NCI-H82 treated with DMSO at 0.1 percent for 48 hours (cell line): Measurements from ENCODE around the gene ADD2.
"Not testable (repeated sequence)": the region's sequence is repeated elsewhere in the genome, so short reads cannot be mapped to it uniquely, and the experiment has no call there.

ENCODE experiments used
- DNase-seq: peaks from one replicate; lab custom pipeline; 2025; ENCODE audit not compliant: unreplicated experiment; lab: John Stamatoyannopoulos, UW

Gene ADD2, protein sequence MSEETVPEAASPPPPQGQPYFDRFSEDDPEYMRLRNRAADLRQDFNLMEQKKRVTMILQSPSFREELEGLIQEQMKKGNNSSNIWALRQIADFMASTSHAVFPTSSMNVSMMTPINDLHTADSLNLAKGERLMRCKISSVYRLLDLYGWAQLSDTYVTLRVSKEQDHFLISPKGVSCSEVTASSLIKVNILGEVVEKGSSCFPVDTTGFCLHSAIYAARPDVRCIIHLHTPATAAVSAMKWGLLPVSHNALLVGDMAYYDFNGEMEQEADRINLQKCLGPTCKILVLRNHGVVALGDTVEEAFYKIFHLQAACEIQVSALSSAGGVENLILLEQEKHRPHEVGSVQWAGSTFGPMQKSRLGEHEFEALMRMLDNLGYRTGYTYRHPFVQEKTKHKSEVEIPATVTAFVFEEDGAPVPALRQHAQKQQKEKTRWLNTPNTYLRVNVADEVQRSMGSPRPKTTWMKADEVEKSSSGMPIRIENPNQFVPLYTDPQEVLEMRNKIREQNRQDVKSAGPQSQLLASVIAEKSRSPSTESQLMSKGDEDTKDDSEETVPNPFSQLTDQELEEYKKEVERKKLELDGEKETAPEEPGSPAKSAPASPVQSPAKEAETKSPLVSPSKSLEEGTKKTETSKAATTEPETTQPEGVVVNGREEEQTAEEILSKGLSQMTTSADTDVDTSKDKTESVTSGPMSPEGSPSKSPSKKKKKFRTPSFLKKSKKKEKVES

DNA sequence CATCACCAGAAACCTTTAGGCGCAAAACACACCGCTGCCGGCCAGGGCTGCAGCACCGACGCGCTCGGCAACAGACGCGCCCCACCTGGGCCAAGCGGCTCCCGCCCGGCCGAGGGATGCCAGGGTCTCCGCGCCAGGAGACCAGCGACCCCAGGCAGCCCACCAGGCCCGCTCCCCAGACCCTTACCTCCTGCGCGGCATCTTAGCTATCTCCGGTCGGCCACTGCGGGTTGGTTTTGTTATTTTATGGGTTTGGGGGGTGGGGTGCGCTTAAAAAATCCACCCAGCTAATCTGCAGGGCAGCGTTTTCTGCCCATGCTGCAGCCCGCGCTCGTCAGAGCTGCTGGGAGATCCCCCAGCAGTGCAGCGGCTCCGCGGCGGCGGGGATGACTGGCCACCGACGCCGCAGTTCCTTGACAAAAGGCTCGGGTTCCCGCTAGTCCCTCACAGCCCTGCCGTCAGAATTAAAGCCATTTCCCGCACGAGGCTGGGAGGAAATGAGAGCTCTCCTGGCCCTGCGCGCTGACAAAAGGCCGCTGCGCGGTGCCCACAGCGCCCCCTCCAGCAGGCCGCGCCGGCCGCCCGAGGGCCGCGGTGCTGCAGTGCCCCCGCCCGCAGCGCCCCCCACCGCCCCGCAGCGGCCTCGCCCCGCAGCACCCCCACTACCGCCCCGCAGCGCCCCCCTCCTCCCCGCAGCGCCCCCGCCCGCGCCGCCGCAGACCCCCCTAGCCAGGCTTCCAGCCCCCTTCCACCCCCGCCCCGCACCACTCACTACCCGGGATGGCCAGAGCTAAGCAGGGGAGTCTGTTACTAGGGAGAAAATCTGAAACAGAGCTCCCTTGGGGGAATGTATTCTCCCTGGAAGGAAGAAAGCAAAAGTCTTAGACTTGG, at the start of gene ADD2:
Gene ADD2 (minus strand): TSS at position 502 of the 891 bp plus-strand sequence. CDS start 61,792 bp downstream, outside the sequence.
- peak; percentile 24 for DNase-seq

DNA sequence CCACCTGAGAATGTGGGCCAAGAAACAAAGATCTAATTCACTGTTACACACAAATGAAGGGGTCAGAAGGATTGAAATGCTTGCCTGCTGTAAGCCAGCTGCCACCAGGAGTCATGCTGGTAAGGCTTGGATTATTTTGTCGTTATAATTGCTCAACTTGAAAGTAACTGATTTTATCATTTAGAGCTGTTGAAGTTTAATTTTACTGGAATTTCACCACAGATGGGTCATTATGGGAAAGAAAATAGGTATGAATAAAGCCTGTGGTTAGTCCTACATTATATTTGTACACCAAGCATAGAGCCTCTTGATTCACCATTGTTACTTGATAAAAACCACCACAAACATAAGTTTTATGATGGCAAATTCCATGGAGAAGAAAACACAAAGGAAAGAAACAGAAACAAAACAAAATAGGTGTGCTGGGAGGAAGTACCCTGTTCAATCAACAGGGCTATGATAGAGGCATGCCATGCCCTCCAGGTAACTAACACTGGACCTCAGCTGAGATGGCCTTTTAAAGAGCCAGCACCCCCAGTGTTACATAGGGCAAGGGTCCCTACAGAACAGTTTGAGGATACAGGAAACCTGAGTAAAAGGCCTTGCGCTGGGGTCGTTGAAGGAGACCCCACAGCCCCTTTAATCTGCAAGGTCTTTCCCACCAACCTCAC, 49.4 kb upstream of the ADD2 start:
- no peak for DNase-seq

DNA sequence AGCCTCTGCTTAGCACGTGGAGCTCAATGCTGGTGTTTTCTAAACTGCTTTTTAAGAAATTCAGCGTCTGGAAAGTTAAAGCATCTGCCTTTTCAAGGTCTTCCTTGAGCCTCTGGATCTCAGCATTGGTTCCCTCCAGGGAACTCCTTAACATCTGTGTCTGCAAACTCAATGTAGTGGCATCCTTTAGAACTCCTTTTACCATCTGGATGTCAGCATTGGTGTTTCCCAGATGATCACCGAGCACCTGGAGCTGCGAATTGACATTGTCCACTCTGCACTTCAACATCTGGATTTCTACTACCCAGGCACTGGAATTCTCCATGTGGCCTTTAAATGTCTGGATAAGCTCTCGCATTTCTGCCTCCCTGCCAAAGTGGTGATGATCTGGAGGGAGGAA, 48.7 kb upstream of the ADD2 start:
- no peak for DNase-seq

DNA sequence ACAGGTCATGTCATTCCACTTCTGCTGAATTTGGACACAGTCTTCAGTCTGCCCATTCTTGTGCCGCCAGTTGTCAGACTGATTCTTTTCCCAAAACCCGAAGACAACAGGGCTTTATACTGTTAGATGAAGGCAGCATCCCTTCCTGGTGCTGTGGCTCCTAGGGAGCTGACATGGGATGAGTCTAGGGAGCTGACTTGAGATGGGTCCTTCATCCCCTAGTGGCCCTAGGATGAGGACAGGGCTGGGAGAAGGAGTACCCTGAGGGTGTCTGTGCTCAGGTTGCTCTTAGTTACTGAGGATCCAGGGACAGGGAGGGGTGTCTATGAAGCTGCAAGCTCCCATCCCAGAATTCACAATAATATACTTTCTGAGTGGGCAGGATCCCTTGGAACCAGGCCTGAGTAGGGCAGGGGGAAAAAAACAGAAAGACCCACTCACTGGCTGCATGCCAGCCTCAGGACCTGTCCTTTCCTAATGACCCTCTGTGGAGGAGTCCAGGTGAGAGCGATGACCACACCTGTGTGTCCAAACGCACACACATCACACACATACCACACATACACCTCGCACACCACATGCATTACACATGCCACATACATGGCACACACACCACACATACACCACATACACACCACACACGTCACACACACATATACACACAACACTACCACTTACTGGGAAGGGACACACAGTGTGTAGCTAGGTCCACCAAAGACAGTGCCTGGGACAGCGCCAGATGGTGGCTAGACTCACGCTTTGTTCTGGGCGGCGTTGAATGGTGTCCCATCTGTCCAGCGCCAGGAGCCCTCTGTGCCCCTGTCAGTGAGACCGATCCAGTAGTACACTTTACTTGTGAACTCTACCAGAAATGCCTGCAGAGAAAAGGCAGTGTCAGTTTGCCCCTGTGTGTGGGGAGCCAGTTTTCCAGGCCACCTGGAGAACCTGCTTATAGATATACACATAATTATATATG, 41.3 kb upstream of the ADD2 start:
- DNase-seq = peak; percentile 62

DNA sequence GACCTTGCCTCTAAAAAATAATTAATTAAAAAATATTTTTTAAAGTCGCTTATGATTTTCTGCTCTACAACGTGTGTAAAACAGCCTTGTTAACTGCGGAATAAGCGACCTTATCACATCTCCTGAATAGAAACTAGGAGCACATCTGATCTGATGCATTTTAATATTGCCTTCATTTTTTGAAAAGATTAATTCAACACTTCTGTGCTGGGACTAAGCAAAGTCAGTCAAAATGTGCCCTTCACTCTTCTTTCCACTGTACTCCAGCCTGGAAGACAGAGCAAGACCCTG, 39.8 kb upstream of the ADD2 start:
- DNase-seq = no peak

DNA sequence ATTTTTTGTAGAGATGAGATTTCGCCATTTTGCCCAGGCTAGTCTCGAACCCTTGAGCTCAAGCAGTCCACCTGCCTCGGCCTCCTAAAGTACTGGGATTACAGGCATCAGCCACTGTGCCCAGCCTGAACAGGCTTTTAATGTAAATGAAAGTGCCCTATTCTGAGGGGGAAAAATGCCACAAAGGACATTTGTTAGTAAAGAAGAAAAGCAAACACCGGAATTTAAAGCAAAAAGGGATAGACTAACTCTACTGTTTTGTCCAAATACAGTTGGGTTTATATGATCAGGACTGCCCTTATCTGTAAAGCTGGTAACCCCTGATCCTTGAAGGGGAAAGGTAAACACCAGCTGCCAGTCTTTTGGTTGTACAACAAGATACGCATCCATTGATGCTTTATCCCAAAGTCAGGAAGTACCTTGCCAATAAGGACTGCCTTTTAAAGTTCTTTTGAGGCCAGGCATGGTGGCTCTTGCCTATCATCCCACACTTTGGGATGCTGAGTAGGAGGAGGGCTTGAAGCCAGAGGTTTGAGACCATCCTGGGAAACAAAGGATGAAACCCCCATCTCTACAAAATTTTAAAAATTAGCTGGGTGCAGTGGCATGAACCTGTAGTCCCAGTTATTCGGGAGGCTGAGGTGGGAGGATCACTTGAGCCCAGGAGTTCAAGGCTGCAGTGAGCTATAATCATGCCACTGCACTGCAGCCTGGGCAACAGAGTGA, 39.3 kb upstream of the ADD2 start:
- DNase-seq = peak; percentile 30

DNA sequence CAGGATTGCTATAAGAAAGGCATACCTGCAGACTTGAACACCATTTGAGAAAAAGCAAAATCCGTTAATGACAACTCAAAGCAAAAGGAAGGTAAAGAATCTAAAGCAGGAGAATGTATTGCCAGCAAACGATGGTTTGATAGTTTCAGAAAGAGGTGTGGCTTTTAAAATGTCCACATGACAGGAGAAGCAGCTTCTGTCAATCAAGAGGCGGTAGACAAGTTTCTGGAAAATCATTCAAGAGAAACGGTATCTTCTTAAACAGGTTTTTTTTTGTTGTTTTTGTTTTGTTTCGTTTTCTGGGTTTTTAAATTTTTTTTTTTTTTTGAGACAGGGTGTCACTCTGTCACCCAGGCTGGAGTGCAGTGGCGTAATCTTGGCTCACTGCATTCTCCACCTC, 38.6 kb upstream of the ADD2 start:
- DNase-seq = no peak

DNA sequence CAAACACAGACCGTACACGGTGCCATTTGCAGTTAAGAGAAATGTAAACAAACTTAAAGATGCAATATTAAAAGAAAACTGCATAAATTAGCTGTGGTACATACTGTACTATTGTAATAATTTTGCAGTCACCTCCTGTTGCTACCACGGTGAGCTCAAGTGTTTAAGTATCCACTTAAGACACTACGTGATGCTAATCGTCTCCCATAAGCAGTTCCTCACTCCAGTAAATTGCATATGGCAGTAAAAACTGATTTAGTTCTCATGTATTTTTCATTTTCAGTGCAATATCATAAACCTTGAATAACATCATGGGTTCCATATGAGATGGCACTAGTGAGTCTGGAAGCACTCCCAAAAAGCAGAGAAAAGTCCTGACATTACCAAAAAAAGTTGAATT, 38.0 kb upstream of the ADD2 start:
- DNase-seq = peak; percentile 7

DNA sequence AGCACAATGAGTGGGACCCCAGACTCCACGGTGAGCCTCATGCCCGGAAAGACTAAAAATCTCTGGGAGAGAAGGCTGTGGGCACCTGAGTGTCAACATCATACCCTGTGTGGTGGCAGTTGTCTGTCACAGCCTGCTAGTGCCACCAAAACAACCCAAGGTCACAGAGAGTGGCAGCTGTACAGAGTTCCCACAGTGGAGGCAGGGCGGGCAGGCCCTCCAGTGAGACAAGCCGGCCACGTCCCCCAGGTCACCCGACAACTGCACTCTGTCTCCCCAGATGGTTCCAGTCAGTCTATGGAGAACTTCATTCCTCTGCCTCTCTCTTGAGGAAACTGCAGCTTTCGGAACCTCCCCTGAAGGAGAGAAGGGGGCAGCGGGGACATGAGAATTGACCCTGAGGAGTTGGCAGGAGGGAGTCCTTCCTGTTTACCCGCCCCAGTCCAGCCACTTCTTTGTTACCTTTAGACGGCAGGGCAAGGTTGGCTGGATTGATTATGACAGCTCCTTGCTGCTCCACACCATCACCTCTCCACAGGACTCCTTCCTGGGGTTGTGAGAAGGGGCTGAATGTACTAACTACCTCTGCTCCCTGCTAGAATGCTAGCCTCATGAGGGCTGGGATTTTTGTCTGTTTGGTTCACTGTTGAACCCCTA, 33.7 kb upstream of the ADD2 start:
- no peak for DNase-seq

DNA sequence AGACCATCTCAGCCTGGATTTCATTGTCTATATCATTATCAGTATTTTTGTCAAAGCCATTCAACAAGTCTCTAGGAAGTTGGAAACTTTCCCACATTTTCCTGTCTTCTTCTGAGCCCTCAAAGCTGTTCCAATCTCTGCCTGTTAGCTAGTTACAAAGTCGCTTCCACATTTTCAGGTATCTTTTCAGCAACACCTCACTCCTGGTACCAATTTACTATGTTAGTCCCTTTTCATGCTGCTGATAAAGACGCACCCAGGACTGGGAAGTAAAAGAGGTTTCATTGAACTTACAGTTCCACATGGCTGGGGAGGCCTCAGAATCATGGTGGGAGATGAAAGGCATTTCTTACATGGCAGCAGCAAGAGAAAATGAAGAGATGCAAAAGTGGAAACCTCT, 31.7 kb upstream of the ADD2 start:
- no peak for DNase-seq

DNA sequence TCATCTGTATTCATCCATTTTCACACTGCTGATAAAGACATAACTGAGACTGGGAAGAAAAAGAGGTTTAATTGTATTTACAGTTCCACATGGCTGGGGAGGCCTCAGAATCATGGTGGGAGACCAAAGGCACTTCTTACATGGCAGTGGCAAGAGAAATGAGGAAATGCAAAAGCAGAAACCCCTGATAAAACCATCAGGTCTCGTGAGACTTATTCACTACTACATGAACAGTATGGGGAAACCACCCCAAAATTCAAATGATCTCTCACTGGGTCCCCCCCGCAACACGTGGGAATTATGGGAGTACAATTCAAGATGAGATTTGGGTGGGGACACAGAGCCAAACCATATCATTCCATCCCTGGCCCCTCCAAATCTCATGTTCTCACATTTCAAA, 30.0 kb upstream of the ADD2 start:
- not testable (repeated sequence) for DNase-seq

DNA sequence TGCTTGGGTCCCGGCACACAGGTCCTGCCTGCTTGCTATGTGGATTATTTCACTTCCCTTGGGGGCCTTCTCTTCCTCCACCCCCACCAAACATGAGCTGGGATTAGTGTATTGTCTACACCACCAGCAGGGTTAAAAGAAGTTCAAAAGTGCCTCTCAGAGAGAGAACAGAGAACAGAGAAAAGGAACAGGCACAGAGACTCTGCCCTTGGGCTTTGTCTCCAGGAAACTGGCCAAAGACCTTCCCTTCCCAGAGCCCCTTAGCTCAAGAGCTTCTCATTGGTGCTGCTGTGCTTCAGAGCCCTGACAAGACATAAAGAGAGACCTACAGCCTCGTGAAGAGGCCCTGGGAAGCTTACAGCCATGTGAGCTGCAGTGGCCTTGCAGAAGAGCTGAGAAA, 29.5 kb upstream of the ADD2 start:
- no peak for DNase-seq

DNA sequence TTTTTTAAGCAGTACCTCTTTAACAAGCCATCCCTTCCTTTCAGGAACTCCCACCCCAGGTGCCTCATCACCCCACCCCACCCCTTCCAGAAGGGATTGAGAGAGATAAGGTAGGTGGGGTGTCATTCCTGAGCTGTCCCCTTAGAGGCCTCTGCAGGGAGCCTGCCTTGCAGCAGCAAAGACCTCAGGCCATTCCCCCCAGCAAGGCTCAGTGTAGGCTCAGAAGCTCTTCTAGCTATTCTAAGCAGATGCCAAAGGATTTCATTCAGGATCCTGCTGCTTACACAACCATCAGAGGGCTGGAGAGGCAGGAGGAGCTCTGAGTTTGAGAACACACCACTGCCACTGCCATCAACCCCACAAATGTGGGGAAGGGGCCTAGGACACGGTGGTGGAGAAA, 28.3 kb upstream of the ADD2 start:
- DNase-seq = no peak

DNA sequence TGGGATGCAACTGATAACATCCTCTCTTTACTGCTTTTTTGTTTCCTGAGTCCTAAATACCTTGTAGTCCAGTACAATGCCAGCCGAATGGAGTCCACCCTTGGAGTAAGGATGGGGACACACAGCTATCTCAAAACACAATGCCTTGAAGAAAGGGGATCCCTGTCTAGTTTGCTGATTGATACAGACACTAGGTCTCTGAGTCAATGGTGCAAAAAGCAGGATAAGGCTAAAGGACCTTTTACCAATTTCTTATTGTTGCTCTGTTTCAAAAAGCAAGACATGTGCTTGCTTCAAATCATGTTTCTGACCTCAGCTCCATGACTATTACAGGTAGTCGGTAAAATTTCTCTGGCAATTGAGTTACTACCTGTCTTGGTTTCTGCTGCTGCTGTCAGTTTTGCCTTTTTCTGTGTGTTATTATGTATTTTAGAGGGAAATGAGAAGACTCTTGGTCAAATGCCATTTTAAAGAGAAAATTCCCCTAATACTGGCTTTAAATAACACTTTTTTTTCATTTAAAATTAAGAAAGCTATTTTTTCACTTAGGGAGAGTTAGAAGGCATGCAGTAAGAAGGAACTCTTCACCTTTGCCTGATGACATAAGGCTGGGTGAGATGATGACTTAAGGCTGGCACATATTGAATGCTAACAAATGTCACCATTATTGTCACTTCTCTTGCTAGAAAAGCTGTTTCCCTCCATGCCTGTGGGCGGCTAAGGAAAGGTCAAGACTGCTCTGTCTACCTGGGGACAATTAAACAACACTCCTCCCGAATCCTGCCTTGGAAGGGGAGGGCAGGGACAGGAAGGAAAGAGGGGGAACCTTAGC, 27.4 kb upstream of the ADD2 start:
- DNase-seq = no peak

DNA sequence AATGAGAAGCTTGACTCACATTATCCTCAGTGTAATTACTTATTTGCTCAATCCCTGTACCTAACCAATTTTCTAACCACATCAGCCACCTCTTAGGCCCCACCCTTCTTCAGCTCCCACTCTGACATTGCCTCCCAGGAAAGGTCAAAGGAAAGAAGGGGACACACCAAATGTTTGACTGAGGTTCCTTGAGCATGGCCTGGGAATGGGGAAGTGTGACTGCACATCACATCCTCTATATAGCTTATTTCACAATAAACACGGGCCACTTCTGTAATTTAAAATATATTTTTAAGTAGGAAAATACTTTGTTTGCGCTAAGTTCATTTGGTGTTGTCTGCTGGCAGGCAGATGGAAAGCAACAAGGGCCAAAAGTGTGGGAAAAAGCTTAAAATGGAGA, 25.4 kb upstream of the ADD2 start:
- DNase-seq = no peak

DNA sequence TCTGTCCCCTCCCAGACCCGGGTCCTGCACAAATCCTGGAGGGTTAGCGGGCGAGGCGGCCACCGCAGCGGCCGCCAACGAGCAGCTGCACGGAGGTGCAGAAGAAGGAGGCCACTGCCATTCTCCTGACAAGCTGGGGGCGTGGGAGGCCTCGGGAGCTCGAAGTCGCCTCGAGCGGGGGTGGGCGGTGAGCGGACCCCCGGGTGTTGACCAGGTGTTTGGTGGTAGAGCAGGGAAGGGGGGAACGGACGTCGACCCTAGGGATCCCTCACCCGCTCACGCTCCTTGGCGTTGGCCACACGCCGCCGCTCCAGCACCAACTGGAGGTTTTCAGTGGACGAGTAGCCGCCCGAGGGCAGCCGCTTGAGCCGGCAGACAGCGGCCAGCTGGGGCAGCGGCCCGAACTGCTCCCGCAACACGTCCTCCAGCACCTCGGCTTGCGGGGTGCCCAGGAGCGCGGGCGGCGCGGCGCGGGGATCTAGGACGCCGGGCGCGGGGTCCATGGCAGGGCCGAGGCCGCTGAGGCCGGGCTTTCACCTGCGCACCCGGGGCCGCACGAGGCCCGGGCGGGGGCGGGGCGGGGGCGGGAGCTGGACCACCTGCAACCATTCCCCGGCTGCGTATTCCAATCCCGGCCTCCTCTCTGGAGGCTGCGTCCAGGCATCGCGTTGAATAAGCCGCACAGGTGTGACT, 22.3 kb upstream of the ADD2 start, which contains the start of gene FIGLA:
Gene FIGLA (minus strand): TSS at position 508 of the 693 bp plus-strand sequence. CDS start 5 bp downstream, at position 503.
- DNase-seq = no peak
